Measurements from ENCODE around the gene FURIN.

DNA sequence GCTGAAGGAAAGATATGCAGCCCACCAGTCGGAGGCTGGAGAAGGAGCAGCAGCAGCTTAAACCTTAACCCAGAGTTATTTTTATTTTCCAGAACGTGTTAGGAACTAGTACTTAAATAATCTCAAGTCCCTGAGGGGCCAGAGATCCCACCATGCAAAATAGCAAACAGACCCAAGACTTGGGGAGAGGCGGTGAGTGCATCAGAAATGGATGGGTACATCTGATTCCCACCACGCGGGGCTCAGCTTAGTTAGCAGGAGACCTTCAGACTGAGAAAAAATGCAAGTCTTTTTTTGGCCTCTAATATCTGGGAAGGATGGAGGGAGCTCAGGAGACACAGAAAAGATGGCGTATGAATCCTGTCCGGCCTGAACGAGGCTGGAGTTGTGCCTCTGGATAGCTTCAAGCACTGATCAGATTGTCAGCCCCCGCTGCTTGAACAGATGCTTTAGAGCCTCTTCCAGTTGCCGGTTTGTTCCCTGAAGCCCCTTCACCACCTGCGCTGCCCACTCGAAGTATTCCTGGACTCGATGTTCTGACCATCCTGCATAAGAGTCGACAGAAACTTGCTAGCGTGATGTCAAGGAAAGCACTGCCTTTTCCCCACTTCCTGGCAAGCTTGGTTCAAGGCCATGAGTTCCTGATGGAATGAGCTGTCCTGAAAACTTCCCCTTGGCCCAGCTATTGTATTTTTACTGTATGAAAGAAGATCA, 62.6 kb downstream of the FURIN start:
- TF ChIP-seq LEF1 (IDR thresholded peaks at IDR 0.05; ENCODE audit: borderline replicate concordance) (no peak), SP1 (IDR thresholded peaks at IDR 0.05) (no peak), TARDBP (IDR thresholded peaks at IDR 0.05) (no peak), BHLHE40 (IDR thresholded peaks at IDR 0.05; ENCODE audit: borderline replicate concordance) (no peak), HDGF (IDR thresholded peaks at IDR 0.05; ENCODE audit: borderline replicate concordance) (no peak), ELF4 (IDR thresholded peaks at IDR 0.05) (no peak)
